NOMO-1 treated with dmso at 0.1 percent for 144 hours (cell line): Measurements from ENCODE around the gene PGM3.

Experiments used
- DNase-seq: peaks from one replicate; lab custom pipeline; 2025; ENCODE audit not compliant: unreplicated experiment; lab: John Stamatoyannopoulos, UW

PGM3 gene

DNA sequence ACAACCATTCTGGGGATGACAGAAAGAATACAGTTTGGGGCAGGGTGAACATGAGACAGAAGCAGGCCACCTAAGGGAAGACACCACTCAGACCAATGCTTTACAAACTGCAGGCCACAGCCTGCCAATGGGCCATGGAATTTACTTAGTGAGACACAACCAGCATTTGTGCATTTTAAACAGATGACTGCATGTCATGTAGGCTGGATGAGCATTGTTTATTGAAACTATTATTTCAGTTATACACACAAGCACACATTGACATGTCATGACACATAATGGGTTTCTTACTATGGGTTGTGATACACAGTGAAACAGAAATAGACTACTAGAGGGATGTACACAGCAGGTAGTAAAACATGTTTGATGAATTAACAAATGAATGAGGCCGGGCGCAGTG, 8.0 kb downstream of the PGM3 start:
- no peak for DNase-seq

DNA sequence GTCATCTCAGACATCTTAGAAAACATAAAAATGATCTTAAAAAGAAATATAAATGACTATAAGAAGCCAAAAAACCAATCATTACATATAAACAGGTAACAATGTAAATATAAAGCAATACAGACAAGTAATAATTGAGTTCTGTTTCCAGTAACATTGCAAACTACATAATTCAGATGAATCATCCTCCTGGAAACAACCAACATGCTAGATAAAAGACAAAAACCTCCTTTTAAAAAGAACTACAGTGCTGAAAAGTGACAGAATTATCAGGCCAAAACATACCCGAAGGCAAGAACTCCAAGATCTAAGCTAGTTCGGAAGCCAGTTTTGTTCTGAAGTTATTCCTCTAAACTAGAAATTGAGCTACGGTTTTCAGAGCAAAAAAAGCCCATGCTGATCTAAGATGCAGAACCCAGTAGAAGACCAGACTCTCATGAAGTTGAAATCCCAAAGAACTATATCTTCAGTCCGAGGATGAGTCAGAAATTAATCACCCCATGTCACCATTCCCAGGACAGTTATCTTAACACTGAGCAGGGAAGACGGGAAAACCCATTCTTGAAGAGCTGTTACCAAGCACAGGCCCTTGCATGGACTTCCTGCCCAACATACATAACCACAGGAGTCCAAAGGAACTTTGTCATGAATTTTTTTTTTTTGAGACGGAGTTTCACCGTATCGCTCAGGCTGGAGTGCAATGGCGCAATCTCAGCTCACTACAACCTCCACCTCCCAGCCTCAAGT, 9.8 kb downstream of the PGM3 start:
- no peak for DNase-seq

DNA sequence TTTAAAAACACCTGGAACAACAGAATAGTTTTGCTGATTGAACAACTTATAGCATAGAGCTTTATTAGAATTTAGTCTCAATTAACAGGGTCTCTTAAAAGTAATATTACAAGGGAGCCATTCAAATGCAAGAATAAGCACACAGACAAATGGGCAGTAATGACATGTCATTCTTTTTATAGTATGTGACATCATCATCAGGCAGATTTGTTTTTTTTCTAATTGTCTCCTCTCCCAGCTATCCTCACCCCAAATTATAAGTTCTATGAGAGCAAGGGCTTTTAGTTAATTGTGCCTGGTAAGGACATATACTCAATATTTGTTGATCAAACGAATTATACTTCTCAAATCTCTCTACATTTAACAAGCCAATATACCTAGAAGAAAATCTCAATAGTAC, 11.0 kb downstream of the PGM3 start:
- no peak for DNase-seq

DNA sequence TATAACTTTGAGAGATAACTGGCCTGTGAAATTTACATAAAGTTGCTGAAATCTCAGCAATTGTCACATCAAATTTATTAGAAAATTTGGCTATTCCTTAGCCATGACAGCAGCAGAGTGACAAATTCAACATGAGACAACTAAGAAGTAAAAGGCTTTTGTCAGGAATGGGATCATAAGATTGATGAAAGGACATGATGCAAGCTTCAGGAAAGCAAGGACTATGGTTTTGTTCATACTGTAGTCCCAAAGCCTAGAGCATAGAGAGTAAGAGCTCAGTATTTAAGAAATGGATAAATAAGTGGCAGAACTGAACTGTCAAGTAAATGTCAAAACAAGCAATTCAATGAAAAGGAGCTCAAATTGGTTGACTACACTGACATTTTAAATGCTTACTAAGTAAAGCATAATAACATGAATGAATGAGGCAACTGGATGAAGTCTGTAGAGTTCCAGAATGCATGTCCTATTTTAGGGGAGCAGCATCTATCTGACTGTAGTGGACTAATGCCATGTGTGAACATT, 12.6 kb downstream of the PGM3 start:
- DNase-seq: no peak

DNA sequence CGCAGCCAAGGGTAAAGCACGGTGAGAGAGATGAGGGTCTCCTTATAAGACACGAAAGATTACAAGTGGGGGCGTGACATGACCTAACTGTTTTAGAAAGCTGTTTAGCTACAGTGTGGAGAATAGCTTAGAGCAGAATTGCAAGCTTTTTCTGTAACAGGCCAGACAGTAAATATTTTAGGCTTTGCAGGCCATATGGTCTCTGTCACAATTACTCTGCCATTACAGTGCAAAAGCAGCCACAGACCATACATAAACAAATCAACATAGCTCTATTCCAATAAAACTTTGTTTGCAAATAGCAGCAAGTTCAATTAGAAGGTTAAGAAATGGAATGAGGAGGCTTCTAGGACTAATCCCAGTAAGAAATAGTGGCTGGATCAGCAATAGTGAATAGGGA, 16.8 kb downstream of the PGM3 start:
- DNase-seq: no peak

DNA sequence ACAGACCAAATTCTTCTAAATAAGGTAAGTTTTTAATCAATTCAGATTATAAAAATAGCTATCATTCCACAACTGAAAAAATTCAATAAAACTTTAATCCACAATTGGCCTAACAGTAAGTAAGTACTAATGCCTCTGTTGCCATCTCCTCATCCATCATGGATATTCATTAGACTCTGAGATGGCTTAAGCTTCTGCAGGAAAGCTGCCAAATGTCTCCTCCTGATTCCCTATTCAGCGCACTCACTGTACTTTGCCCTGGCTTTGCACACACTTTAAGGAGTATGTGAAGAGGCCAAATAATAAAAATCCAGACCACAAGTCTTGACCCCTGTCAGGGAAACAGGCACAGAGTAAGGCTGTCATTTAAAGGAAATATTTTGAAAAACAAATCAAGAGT, 23.6 kb downstream of the PGM3 start:
- DNase-seq: no peak

DNA sequence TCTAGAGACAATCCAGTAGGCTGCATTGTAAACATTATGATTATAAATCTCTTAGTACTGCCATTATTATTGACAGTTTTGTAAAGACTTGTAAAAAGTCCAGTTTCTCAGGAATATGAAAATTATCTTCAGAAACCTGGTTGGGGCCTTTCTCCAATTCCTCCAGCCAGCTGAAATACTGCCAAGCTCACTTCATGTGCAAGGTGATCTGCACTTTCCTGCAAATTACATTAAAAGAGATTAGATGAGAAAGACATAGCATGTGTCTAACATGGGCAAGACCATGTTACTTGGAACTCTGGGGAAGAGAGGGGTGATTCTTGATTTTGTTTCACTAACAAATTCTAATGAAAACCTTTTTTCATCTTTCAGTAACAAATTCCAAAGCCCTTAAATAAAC, 24.0 kb downstream of the PGM3 start:
- no peak for DNase-seq

DNA sequence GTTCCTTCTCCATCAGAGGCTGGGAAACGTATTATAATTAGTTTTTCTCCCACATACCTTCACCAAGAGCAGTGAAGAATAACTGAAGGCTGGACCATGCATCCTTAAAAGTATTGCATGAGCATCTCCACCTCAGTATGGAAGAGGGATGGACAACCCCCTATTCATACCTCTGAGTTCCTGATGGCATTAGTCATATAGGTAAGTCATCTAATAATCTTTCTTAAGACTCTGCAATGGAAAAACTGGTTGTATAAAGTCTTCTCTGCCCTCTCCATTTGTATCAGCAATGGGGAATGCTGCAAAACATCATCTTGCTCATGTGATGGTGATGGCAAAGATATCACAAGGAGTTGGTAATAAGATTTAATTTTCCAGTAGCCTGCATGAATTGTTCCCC, 24.5 kb downstream of the PGM3 start:
- no peak for DNase-seq

DNA sequence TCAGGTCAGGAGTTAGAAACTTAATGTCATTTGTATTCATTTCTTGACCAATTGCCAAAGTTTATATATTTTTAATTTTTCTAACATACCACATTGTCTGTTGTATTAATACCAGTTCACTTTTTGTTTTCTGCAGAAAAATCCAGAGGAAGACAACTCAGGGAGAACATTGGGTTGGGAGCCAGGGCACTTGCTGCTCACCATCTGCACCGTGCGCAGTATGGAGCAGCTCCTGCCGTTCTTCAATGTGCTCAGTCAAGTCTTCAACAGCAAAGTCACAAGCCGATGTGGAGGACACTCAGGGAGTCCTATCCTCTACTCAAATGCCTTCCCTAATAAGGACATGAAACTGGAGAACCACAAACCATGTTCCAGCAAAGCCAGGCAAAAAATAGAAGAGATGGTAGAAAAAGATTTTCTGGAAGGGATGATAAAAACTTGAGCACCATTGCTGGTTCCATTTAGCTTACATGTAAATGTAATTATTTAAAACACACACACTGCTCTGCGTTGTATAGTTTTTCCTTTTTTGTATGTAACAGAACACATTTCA, 25.3 kb downstream of the PGM3 start:
- DNase-seq: no peak

DNA sequence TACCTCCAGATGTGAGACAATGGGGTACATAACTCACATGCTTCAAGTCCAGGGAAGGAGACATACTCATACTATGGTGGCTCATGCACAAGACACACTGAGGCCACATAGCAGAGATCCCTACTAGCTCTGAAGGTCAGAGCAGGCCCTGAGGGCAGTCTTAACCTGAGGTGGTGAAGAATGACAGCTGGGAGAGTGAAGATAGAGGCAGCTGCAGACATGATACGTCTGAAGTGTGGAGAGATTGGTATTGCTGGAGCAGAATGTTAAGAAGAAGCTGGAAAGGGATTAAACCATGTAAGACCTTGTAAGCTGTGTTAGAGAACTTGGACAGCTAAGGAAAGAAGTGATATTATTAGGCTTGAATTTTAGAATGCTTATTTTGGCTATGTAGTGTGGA, 32.9 kb downstream of the PGM3 start:
- no peak for DNase-seq

DNA sequence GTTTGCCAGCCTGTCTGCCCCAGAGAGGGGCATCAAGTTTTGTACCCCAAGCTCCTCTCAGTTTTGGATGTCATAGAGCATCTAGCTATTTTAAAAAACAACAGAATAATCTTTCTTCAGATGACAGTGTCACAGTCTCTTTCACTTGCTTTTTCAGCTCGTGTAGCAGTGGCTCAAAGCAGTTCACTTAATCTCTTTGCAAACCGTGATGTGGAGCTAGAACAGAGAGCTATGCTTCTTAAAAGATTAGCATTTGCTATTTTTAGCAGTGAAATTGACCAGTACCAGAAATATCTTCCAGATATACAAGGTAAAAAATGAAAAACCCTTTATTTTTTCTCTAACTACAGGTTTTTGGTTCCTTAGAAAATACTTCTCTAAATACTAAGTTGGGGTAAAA, 37.3 kb downstream of the PGM3 start:
- no peak for DNase-seq

DNA sequence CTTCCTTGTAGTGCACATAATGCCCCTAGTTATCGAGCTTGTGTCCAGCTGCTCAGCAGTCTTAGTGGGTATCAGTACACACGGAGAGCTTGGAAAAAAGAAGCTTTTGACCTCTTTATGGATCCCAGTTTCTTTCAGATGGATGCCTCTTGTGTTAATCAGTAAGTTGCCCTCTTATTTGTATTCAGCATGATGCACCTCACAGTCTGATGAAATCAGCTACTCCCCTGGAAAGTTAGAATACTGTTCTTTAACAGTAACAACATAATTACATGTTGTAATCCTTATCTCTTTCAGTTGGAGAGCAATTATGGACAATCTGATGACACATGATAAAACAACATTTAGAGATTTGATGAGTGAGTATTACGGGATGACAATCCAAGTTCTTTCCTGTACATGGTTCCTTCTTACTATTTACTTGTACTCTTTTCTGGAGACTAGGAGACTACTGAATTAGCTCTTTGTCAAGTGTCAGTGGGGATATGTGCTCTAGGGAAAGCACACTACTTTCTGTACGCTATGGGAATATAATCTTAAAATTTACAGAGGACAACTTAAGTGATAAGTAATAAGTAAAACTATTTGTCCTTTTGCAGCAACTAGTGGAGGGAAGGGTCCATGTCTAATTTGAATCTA, 39.1 kb downstream of the PGM3 start:
- DNase-seq: no peak

DNA sequence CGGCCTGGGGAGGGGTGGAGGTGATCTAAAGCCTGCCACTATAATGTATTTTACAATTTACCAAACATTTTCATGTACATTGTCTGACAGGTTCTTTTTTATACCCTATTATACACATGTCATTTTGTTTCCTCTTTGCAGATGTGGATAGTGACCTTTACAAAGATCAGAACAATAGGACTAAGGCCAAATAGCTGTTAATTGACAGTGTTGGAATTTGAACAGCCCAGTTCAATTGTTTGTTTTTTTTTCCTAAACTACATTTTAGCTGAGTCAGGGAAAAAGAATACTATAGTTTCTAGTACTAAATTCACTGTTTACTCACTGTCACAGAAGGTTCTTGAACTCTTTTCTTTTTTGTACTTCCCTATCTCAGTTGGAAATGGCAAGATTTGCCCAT, 40.2 kb downstream of the PGM3 start:
- no peak for DNase-seq

DNA sequence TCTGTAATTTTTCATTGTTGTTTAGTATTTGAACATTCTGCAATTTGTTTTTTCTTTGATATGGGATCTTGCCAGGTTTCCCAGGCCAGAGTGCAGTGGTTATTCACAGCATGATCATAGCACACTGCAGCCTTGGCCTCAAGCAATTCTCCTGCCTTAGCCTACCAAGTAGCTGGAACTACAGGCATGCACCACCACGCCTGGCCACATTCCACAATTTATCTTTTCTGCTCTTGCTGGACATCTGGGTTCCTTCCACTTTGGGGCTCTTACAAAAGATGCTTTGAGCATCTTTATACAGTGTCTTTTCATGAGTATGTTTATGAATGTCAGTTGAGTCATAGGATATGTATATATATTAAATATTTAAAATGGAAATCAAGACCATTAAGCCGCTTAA, 42.0 kb downstream of the PGM3 start:
- no peak for DNase-seq

DNA sequence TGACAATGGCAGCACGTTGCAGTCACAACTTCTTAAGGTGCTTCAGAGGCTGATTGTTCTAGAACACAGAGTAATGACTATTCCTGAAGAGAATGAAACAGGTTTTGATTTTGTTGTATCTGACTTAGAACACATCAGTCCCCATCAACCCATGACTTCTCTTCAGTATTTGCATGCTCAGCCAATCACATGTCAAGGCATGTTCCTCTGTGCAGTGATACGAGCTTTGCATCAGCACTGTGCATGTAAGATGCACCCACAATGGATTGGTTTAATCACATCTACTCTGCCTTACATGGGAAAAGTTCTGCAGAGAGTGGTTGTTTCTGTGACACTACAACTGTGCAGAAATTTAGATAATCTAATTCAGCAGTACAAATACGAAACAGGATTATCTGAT, 54.3 kb downstream of the PGM3 start:
- DNase-seq: no peak

DNA sequence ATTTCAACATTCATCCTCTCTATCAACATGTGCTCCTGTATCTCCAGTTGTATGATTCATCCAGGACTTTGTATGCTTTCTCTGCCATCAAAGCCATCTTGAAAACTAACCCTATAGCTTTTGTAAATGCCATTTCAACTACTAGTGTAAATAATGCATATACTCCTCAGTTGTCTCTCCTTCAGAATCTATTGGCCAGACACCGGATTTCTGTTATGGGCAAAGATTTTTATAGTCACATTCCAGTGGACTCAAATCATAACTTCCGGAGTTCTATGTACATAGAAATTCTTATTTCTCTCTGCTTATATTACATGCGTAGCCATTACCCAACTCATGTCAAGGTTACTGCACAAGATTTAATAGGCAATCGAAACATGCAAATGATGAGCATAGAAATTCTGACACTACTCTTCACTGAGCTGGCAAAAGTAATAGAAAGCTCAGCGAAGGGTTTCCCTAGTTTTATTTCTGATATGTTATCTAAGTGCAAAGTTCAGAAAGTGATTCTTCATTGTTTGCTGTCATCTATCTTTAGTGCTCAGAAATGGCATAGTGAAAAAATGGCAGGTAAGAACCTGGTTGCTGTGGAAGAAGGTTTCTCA, 54.8 kb downstream of the PGM3 start:
- no peak for DNase-seq

DNA sequence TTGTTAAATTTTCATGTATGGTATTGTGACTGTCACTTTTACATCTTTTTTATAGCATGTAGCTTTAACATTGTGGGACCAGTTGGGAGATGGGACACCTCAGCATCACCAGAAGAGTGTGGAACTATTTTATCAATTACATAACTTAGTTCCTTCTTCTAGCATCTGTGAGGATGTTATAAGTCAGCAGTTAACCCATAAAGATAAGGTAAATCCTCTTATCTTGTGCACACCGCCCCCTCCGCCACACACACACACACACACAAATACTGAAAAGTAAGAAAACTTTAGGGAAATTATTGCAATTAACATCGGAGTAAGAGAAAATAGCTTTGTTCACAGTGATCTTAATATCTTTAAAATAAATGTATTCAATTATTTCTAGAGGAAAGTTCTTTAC, 60.9 kb downstream of the PGM3 start:
- DNase-seq: no peak

DNA sequence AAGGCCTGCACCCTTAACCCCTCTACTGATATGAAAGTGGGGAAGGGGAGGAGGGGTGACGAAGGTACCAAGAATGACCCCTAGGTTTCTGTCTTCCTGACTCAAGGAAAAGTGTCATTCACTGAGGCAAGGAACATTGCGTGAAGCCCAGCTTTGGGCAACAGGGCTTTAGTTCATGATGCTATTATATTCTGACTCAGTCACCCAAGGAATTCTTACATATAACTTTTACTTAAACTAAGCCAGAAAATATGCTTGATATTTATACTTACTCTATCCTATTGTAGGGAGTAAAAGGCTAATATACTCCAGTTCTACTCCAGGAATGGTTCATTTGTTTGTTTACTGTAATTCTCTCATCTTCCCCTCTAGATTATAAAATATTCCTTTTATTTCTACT, 65.1 kb downstream of the PGM3 start:
- DNase-seq: no peak

DNA sequence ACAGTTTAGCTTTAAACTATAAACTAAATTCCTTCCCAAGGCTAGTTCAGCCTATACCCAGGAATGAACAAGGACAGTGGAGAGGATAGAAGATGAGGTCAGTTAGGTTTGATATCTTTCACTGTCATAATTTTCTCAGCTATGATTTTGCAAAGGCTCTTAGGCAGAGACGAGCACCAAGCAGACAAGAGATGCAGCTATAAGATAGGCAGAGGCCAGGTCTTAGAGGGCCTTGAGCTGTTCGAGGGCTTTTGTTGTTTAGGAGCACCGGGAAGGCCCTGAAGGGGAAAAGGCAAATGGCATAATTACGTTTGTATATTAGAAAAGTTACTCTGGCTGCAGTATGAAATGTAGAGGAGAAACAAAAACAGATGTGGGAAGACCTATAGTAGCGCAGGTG, 65.8 kb downstream of the PGM3 start:
- DNase-seq: no peak

DNA sequence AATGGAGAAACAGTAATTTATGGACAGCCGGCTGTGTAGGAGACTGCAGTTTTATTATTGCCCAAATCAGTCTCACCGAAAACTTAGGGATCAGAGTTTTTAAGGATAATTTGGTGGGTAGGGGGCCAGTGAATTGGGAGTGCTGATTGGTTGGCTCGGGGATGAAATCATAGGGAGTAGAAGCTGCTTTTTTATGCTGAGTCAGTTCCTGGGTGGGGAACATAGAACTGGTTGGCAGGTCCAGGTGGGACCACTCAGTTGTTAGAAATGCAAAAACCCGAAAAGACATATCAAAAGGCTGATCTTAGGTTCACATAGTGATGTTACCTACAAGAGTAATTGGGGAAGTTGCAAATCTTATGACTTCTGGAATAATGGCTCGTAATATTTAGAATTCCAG, 66.3 kb downstream of the PGM3 start:
- DNase-seq: no peak

DNA sequence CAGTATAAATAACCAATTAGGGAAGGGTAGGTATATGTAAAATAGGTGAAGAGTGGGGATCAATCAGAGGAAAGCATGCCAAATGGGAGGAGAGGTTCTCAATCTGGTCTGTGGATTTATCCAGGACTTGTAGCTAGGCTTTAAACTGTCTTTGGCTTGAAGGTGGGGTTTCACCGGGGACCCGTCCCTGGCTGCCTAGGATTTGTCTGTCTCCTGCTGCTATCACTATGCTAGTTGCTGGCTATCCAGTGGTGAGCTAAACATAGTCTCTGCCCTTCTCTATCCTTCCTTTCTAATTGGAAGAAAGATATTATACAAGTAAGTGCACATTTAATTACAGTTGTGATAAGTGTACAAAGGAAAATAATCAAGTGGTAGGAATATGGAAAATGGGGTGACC, 66.8 kb downstream of the PGM3 start:
- DNase-seq: no peak

DNA sequence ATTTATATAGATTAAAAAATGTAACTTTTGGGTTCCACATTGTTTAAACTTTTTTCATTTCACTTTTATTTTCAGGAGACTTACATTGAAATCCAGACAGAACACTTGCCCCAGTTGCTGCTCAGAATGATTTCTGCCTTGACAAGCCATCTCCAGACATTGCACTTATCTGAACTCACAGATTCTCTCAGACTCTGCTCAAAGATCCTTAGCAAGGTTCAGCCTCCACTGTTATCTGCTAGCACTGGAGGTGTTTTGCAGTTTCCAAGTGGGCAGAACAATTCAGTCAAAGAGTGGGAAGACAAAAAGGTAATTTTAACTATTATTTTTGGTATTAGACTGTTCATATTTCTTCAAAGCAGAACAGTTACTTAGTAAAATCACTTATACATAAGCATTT, 67.6 kb downstream of the PGM3 start:
- no peak for DNase-seq
